ENCODE measurements around the gene ZNF844. TPM values are rescaled to one million over a fixed set of nuclear protein-coding genes. Genes with fewer than 3 reads are reported as not detected.

The ZNF844 gene
- total RNA-seq, 4 donors from 2014 or later, result 2.9 to 6.3 (median 3.8) TPM

DNA sequence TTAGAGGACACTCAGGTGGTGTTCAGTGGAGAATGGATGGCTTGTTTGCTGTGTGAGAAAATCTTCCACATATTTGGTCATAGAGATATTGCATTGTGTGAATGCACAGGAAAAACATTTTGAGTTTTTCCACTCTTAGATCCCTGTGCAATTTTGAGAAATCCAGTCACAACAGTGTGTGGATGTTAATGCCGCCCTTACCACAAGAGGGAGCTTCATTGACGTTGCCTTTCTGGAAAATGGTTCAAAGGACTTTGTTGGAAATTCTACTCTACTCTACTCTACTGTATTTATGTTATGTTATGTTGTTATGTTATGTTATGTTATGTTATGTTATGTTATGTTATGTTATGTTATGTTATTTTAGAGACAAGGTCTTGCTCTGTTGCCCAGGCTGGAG, 62.2 kb downstream of the ZNF844 start:
- Histone ChIP-seq H3K4me3 (no peak overlapping the region), H3K4me1 (no peaks in the 10 kb centered on the region), H3K27ac (no peak overlapping the region), H3K36me3 (no peaks in the 10 kb centered on the region), H3K9me3 (peaks cover 0 to 43% (median 7%) of the 10 kb centered on the region in 3 donors), H3K27me3 (no peaks in the 10 kb centered on the region)
- TF ChIP-seq, protein P1, sequence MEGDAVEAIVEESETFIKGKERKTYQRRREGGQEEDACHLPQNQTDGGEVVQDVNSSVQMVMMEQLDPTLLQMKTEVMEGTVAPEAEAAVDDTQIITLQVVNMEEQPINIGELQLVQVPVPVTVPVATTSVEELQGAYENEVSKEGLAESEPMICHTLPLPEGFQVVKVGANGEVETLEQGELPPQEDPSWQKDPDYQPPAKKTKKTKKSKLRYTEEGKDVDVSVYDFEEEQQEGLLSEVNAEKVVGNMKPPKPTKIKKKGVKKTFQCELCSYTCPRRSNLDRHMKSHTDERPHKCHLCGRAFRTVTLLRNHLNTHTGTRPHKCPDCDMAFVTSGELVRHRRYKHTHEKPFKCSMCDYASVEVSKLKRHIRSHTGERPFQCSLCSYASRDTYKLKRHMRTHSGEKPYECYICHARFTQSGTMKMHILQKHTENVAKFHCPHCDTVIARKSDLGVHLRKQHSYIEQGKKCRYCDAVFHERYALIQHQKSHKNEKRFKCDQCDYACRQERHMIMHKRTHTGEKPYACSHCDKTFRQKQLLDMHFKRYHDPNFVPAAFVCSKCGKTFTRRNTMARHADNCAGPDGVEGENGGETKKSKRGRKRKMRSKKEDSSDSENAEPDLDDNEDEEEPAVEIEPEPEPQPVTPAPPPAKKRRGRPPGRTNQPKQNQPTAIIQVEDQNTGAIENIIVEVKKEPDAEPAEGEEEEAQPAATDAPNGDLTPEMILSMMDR (IDR thresholded peaks at IDR 0.05), result peak; percentile 17 to 48 (median 36)
- TF ChIP-seq POLR2A (IDR thresholded peaks at IDR 0.05), result no peak
- DNase-seq, result no peak
- intact Hi-C loops (cut with DNase I), result no loop called here
- WGBS, 2 donors, result 11 to 21% methylated on average over 2 of the region's 2 CpGs

Small RNA genes lying within 50 kb of the gene (small RNA-seq; reads per million reads assigned to genes)
- 0 reads per million in 4 donors for gene RF00019
- gene RNA5SP465, result 0 reads per million in 4 donors
- 0 reads per million in 4 donors for gene RNA5SP466
- gene RNA5SP467, result 0 reads per million in 4 donors

Other genes starting within 250 kb of the ZNF844 start
- 1 to 10 TPM; 1.6 to 5.0 (median 2.0) TPM for gene ZNF439, start 216.0 kb upstream of the ZNF844 start, total RNA-seq
- gene ZNF69, start 176.9 kb upstream of the ZNF844 start, total RNA-seq, result 1 to 10 TPM in 3 of 4 donors, under 1 TPM in 1; 0.18 to 4.4 (median 1.2) TPM
- gene ZNF700, start 139.6 kb upstream of the ZNF844 start, total RNA-seq, result 10 to 100 TPM in 2 of 4 donors, 1 to 10 TPM in 2; 6.4 to 13.9 (median 9.9) TPM
- 1 to 10 TPM; 1.2 to 2.6 (median 2.1) TPM for gene ZNF763, start 99.7 kb upstream of the ZNF844 start, total RNA-seq
- 10 to 100 TPM in 1 of 4 donors, 1 to 10 TPM in 3; 4.5 to 21.0 (median 5.6) TPM for gene ZNF433, start 29.1 kb upstream of the ZNF844 start, total RNA-seq
- under 1 TPM in 3 of 4 donors, not detected in 1; 0.38 to 0.66 (median 0.47) TPM for gene ZNF878, start 11.8 kb upstream of the ZNF844 start, total RNA-seq
- 1 to 10 TPM; 2.6 to 5.2 (median 3.8) TPM for gene ZNF20, start 75.6 kb downstream of the ZNF844 start, total RNA-seq
- 1 to 10 TPM; 2.0 to 6.7 (median 5.0) TPM for gene ZNF625, start 92.0 kb downstream of the ZNF844 start, total RNA-seq
- gene ZNF136, start 98.4 kb downstream of the ZNF844 start, total RNA-seq, result 10 to 100 TPM in 1 of 4 donors, 1 to 10 TPM in 3; 1.6 to 10.9 (median 5.0) TPM
- gene ZNF44, start 230.2 kb downstream of the ZNF844 start, total RNA-seq, result 10 to 100 TPM in 1 of 4 donors, 1 to 10 TPM in 3; 5.9 to 11.6 (median 6.7) TPM

All from esophagus squamous epithelium (tissue), 5 donors.